ENCODE data around the gene MARCHF3. TPM values are rescaled to one million over a fixed set of nuclear protein-coding genes. Genes with fewer than 3 reads are reported as not detected.

The MARCHF3 gene
- total and polyA plus RNA-seq, 2 of the 13 experiments (the other 11 are each of a cell fraction or from before 2014, with no cell fraction given): 4.8 to 11.9 TPM

DNA sequence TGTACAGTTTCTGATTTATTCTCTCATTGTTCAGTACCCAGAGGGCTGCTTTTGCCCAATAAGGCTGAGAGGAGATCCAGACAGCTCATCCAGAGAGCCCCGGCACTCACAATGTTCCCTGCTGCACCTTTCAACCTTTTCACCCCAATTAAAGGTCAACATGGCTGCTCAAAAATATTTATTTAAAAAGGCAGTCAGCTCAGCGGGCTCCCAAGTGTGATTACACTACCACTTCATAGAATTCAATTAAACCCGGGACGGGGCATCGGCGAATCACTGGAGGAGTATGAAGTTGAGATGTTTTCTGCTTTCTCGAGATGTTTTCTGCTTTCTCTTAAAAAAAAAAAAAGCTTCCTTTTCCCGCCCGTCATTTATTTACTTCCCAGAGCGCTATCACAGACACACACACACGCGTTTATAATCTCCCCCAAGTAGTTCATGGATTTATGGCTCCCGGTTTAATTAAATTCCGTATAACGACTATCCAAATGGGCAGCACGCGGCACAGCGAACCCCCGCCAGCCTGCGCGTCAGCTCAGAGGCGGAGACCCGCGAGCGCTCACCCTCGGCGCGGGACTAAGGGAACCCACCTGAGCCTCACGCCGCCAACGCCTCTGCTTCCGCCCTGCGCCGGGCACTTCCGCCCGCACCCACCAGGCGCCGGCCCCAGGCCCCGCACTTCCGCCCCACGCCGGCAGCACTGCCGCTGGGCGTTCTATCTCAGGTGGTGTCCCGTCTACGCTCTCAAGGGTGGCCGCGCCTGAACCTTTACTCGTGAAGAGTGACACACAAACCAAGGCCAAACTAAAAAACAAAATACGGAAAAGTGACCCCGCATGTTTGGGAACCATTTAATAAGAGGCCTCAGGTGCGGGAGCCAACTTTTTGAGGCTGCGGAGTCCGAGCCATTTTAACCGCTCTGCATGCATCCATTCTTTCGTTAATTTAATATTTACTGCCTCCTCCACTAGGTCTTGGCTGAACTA, 42.8 kb upstream of the MARCHF3 start, which contains the start of gene C5orf63 (continued):
- peak; percentile 90 for TF ChIP-seq ZNF501 (CRISPR knock-in tag; IDR thresholded peaks at IDR 0.05)
- TF ChIP-seq, protein P1, sequence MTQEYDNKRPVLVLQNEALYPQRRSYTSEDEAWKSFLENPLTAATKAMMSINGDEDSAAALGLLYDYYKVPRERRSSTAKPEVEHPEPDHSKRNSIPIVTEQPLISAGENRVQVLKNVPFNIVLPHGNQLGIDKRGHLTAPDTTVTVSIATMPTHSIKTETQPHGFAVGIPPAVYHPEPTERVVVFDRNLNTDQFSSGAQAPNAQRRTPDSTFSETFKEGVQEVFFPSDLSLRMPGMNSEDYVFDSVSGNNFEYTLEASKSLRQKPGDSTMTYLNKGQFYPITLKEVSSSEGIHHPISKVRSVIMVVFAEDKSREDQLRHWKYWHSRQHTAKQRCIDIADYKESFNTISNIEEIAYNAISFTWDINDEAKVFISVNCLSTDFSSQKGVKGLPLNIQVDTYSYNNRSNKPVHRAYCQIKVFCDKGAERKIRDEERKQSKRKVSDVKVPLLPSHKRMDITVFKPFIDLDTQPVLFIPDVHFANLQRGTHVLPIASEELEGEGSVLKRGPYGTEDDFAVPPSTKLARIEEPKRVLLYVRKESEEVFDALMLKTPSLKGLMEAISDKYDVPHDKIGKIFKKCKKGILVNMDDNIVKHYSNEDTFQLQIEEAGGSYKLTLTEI (CRISPR knock-in tag; conservative IDR thresholded peaks at IDR 0.05): no peak
- TF ChIP-seq SMAD9 (CRISPR knock-in tag; IDR thresholded peaks at IDR 0.05): no peak
- TF ChIP-seq HCFC1 (IDR thresholded peaks at IDR 0.05; ENCODE audit: low read depth, low read length): no peak
- TF ChIP-seq KDM1A (CRISPR knock-in tag; IDR thresholded peaks at IDR 0.05): no peak
- TF ChIP-seq ZNF724P (CRISPR knock-in tag; IDR thresholded peaks at IDR 0.05; ENCODE audit: borderline replicate concordance): no peak; the same call in 1 of the 2 replicates
- TF ChIP-seq, protein P2, sequence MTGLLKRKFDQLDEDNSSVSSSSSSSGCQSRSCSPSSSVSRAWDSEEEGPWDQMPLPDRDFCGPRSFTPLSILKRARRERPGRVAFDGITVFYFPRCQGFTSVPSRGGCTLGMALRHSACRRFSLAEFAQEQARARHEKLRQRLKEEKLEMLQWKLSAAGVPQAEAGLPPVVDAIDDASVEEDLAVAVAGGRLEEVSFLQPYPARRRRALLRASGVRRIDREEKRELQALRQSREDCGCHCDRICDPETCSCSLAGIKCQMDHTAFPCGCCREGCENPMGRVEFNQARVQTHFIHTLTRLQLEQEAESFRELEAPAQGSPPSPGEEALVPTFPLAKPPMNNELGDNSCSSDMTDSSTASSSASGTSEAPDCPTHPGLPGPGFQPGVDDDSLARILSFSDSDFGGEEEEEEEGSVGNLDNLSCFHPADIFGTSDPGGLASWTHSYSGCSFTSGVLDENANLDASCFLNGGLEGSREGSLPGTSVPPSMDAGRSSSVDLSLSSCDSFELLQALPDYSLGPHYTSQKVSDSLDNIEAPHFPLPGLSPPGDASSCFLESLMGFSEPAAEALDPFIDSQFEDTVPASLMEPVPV (CRISPR knock-in tag; IDR thresholded peaks at IDR 0.05): 0 out of 2 replicates have a peak, but pooled peaks have one; percentile 82
- no peak for TF ChIP-seq ZNF432 (CRISPR knock-in tag; IDR thresholded peaks at IDR 0.05; ENCODE audit: borderline replicate concordance)
- TF ChIP-seq KAT7 (CRISPR knock-in tag; IDR thresholded peaks at IDR 0.05; ENCODE audit: borderline replicate concordance): peak; percentile 64; the same call in 1 of the 2 replicates
- TF ChIP-seq, protein P3, sequence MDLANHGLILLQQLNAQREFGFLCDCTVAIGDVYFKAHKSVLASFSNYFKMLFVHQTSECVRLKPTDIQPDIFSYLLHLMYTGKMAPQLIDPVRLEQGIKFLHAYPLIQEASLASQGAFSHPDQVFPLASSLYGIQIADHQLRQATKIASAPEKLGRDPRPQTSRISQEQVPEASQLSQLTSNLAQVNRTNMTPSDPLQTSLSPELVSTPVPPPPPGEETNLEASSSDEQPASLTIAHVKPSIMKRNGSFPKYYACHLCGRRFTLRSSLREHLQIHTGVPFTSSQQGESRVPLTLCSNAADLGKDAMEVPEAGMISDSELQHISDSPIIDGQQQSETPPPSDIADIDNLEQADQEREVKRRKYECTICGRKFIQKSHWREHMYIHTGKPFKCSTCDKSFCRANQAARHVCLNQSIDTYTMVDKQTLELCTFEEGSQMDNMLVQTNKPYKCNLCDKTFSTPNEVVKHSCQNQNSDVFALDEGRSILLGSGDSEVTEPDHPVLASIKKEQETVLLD (CRISPR knock-in tag; IDR thresholded peaks at IDR 0.05; ENCODE audit: low read depth): peak; percentile 52; the same call in 1 of the 2 replicates
- no peak for TF ChIP-seq SATB2 (CRISPR knock-in tag; IDR thresholded peaks at IDR 0.05)
- peak; percentile 89 for TF ChIP-seq ZNF883 (CRISPR knock-in tag; IDR thresholded peaks at IDR 0.05; ENCODE audit: not compliant biosample characterization)
- no peak for TF ChIP-seq ZNF207 (IDR thresholded peaks at IDR 0.05; ENCODE audit: borderline replicate concordance)
- TF ChIP-seq KLF13 (CRISPR knock-in tag; IDR thresholded peaks at IDR 0.05): 0 out of 2 replicates have a peak, but pooled peaks have one; percentile 65
- TF ChIP-seq, protein P4, sequence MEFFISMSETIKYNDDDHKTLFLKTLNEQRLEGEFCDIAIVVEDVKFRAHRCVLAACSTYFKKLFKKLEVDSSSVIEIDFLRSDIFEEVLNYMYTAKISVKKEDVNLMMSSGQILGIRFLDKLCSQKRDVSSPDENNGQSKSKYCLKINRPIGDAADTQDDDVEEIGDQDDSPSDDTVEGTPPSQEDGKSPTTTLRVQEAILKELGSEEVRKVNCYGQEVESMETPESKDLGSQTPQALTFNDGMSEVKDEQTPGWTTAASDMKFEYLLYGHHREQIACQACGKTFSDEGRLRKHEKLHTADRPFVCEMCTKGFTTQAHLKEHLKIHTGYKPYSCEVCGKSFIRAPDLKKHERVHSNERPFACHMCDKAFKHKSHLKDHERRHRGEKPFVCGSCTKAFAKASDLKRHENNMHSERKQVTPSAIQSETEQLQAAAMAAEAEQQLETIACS (CRISPR knock-in tag; IDR thresholded peaks at IDR 0.05): no peak
- TF ChIP-seq, protein P5, sequence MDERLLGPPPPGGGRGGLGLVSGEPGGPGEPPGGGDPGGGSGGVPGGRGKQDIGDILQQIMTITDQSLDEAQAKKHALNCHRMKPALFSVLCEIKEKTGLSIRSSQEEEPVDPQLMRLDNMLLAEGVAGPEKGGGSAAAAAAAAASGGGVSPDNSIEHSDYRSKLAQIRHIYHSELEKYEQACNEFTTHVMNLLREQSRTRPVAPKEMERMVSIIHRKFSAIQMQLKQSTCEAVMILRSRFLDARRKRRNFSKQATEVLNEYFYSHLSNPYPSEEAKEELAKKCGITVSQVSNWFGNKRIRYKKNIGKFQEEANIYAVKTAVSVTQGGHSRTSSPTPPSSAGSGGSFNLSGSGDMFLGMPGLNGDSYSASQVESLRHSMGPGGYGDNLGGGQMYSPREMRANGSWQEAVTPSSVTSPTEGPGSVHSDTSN (CRISPR knock-in tag; IDR thresholded peaks at IDR 0.05): no peak
- no peak for TF ChIP-seq TBP (CRISPR knock-in tag; IDR thresholded peaks at IDR 0.05)
- no peak for TF ChIP-seq PLRG1 (conservative IDR thresholded peaks at IDR 0.05)
- TF ChIP-seq MED8 (CRISPR knock-in tag; IDR thresholded peaks at IDR 0.05; ENCODE audit: insufficient replicate concordance): no peak
- TF ChIP-seq FLYWCH1 (CRISPR knock-in tag; IDR thresholded peaks at IDR 0.05): no peak
- TF ChIP-seq SP5 (CRISPR knock-in tag; IDR thresholded peaks at IDR 0.05; ENCODE audit: borderline replicate concordance, low read depth): no peak
- TF ChIP-seq, protein P6, sequence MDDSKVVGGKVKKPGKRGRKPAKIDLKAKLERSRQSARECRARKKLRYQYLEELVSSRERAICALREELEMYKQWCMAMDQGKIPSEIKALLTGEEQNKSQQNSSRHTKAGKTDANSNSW (CRISPR knock-in tag; IDR thresholded peaks at IDR 0.05; ENCODE audit: borderline replicate concordance): no peak
